Measurements from ENCODE around the gene LYPD8.
A peak's percentile ranks its signal among the peaks of the same experiment; 100 is the strongest.

LYPD8 gene

GRCh38 chr1:248786156-248786555, 30.6 kb upstream of the LYPD8 start:
- H3K27me3 ChIP-seq (ENCODE audit: insufficient read depth, low read depth): no peaks in the 10 kb centered on the region
- H3K4me2 ChIP-seq: peak overlapping the region; percentile 13; the same call in 1 of the 2 replicates
- TF ChIP-seq CTCF (conservative IDR thresholded peaks at IDR 0.05; ENCODE audit: low read depth, low read length): no peak
- no peak overlapping the region for H3K27ac ChIP-seq
- no peaks in the 10 kb centered on the region for H3K79me2 ChIP-seq (ENCODE audit: insufficient read depth, low read depth)
- H3K4me1 ChIP-seq (ENCODE audit: low read depth, poor library complexity, severe bottlenecking): peaks cover 26% of the 10 kb centered on the region
- no peaks in the 10 kb centered on the region for H3K36me3 ChIP-seq (ENCODE audit: insufficient read depth)
- no peaks in the 10 kb centered on the region for H4K20me1 ChIP-seq (ENCODE audit: insufficient read depth)
- H2AFZ ChIP-seq (ENCODE audit: low read depth): no peak overlapping the region
- no peak overlapping the region for H3K4me3 ChIP-seq (IDR thresholded peaks at IDR 0.05; ENCODE audit: insufficient read depth, low read depth, low read length)
- no peak overlapping the region for H3K9ac ChIP-seq

DNA sequence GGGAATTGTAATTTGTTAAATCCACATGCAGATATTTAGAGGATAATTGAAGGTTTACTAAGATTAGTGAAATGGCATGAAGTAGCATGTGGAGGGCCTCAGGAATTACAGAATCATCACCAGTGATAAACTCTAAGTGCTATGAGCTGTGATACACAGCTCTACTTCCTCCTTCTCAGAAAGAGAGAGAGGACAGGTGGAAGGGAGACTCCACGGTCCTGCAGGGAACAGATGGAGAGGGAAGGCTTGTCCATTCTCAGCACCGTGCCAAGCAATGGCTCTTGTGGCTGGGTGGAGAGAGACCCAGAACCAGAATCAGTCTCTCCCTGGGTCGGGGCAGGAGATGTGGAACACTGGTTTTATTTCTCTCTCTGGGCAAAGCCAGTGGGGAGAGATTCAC, 27.8 kb upstream of the LYPD8 start:
- H3K4me2 ChIP-seq: no peak overlapping the region
- H3K27ac ChIP-seq: no peak overlapping the region
- no peak overlapping the region for H3K9ac ChIP-seq
- no peaks in the 10 kb centered on the region for H3K27me3 ChIP-seq (ENCODE audit: insufficient read depth, low read depth)
- TF ChIP-seq CTCF (conservative IDR thresholded peaks at IDR 0.05; ENCODE audit: low read depth, low read length): no peak
- H3K4me3 ChIP-seq (IDR thresholded peaks at IDR 0.05; ENCODE audit: insufficient read depth, low read depth, low read length): no peak overlapping the region
- H4K20me1 ChIP-seq (ENCODE audit: insufficient read depth): no peaks in the 10 kb centered on the region
- H3K4me1 ChIP-seq (ENCODE audit: low read depth, poor library complexity, severe bottlenecking): peaks cover 26% of the 10 kb centered on the region
- H3K36me3 ChIP-seq (ENCODE audit: insufficient read depth): no peaks in the 10 kb centered on the region
- H2AFZ ChIP-seq (ENCODE audit: low read depth): no peak overlapping the region
- no peaks in the 10 kb centered on the region for H3K79me2 ChIP-seq (ENCODE audit: insufficient read depth, low read depth)

DNA sequence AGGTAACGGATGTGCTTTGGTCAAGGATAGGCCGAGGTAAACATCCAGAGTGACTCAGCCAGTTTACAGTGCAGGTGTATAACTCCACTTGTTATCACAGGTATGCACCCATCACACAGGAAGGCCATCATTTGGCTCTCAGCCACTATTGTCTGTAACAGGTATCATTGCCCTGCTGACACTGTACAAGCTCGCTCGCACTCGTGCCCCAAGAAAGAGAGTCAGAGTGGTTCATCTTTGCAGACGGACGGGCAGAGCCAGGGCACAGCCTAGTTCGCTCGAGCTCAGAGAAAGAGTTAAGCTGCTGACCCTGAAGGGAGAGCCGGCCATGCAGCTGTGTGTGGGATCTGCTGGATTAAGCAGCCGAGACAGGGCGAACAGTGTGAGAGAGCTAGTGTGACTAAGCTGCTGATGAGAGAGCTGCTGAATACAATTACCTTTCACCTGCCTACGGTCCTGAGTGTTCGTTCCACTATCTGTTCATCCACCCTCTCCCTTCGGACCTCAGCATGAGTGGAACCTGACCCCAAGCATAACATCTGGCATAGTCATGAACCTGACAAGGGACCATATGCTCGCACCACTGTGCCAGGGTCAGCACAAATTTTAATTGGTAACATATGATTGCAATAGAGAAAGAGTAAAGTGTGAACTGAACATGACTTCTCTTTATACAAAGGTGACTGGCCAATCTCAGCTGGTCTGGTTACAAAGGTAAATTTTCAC, 27.0 kb upstream of the LYPD8 start:
- H3K36me3 ChIP-seq (ENCODE audit: insufficient read depth): no peaks in the 10 kb centered on the region
- peaks cover 18% of the 10 kb centered on the region for H3K4me1 ChIP-seq (ENCODE audit: low read depth, poor library complexity, severe bottlenecking)
- no peak for TF ChIP-seq CTCF (conservative IDR thresholded peaks at IDR 0.05; ENCODE audit: low read depth, low read length)
- H3K27ac ChIP-seq: no peak overlapping the region
- H3K27me3 ChIP-seq (ENCODE audit: insufficient read depth, low read depth): no peaks in the 10 kb centered on the region
- H4K20me1 ChIP-seq (ENCODE audit: insufficient read depth): no peaks in the 10 kb centered on the region
- no peak overlapping the region for H2AFZ ChIP-seq (ENCODE audit: low read depth)
- H3K4me2 ChIP-seq: no peak overlapping the region
- H3K9ac ChIP-seq: no peak overlapping the region
- no peak overlapping the region for H3K4me3 ChIP-seq (IDR thresholded peaks at IDR 0.05; ENCODE audit: insufficient read depth, low read depth, low read length)
- no peaks in the 10 kb centered on the region for H3K79me2 ChIP-seq (ENCODE audit: insufficient read depth, low read depth)

GRCh38 chr1:248779350-248779749, 23.8 kb upstream of the LYPD8 start:
- no peak overlapping the region for H2AFZ ChIP-seq (ENCODE audit: low read depth)
- no peak overlapping the region for H3K4me2 ChIP-seq
- H3K9ac ChIP-seq: no peak overlapping the region
- H3K79me2 ChIP-seq (ENCODE audit: insufficient read depth, low read depth): no peaks in the 10 kb centered on the region
- no peaks in the 10 kb centered on the region for H3K27me3 ChIP-seq (ENCODE audit: insufficient read depth, low read depth)
- no peak overlapping the region for H3K4me3 ChIP-seq (IDR thresholded peaks at IDR 0.05; ENCODE audit: insufficient read depth, low read depth, low read length)
- H3K36me3 ChIP-seq (ENCODE audit: insufficient read depth): no peaks in the 10 kb centered on the region
- H4K20me1 ChIP-seq (ENCODE audit: insufficient read depth): no peaks in the 10 kb centered on the region
- TF ChIP-seq CTCF (conservative IDR thresholded peaks at IDR 0.05; ENCODE audit: low read depth, low read length): no peak
- H3K27ac ChIP-seq: no peak overlapping the region
- no peaks in the 10 kb centered on the region for H3K4me1 ChIP-seq (ENCODE audit: low read depth, poor library complexity, severe bottlenecking)

All from KMS-11 (cell line).